ENCODE results near the gene MKRN3.
"Not testable (repeated sequence)": the region's sequence is repeated elsewhere in the genome, so short reads cannot be mapped to it uniquely, and the experiment has no call there.

The MKRN3 gene

GRCh38 chr15:23589012-23589411 is 23.5 kb downstream of the MKRN3 start:
- no peak for DNase-seq

DNA sequence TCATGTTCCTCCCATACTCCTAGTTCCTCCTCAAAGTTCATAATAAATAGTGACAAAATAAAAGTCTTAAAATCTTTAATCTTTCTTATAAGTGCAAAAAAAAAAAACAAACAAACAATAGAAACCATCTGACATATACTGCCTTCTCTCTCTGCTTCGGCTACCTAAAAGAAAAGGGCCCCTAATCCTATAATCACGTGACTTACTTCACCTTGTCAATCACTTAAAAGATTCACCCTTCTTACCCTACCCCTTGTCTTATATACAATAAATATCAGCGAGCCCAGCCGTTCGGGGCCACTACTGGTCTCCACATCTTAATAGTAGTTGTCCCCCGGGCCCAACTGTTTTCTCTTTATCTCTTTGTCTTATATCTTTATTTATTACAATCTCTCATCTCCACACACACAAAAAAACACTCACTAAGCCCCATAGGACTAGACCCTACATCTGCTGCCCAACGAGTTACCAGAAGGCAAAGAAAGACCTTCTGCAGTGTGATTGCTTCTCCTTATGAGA is 28.8 kb downstream of the MKRN3 start:
- DNase-seq: no peak

- no peak for DNase-seq
Measured at GRCh38 chr15:23595368-23595767, 29.9 kb downstream of the MKRN3 start.

DNA sequence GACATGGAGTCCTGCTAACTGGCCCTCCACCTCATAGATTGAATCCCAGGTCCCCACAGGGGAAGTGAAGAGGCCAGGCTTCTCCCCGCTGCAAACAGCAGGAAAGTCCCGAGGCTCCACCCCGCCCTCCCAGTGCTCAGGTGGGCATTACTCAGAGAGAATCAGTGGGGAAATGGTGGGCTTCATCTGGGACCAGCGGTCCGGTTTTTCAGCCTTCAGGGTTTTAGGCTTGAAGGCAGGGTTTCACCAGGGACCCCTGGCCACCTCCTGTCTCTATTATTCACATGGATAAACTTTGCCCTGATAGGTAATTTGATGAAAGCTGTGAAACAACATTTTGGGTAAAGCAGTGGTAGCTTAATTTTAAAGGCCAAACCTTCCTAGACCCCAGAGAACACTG is 31.3 kb downstream of the MKRN3 start:
- no peak for DNase-seq

DNA sequence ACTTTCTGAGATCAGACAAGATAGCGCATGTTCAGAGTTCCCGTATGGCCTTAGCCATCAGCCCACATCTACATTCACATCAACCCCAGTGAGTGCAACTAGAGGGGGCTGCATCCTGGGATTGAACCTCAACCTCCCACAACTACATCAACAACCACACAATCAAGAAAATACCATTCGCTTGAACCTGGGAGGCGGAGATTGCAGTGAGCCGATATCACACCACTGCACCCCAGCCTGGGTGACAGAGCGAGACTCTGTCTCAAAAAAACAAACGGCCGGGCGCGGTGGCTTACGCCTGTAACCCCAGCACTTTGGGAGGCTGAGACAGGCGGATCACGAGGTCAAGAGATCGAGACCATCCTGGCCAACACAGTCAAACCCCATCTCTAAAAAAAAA is 31.8 kb downstream of the MKRN3 start:
- DNase-seq: not testable (repeated sequence)

GRCh38 chr15:23599053-23599452 is 33.6 kb downstream of the MKRN3 start:
- no peak for DNase-seq

DNA sequence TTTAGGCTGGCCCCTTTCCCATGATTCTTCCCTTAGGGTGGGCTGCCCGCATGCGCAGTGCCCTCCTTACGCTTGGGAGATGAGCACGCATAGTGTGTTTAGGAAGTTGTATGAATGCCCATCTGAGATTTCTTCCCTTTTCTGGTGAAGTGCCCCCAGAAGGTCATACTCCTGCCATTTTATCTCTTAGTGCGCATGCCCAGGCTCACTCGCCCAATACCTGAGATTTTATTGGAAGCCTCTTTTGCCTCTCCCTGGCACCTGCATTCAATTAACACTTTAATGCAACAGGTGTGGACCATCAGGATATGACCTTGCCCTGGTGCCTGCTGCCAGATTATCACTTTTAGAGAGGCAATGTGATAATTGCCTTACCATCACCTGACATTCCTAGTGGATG is 36.6 kb downstream of the MKRN3 start:
- DNase-seq: no peak

- no peak for DNase-seq
Measured at GRCh38 chr15:23606226-23606625, 40.8 kb downstream of the MKRN3 start.

- no peak for DNase-seq
Measured at GRCh38 chr15:23616536-23616935, 51.1 kb downstream of the MKRN3 start.

All from fibroblast of skin of back (primary cell).